Measurements from ENCODE around the gene SLC35A2. TPM values are rescaled to one million over a fixed set of nuclear protein-coding genes. Genes with fewer than 3 reads are reported as not detected.
A peak's percentile ranks its signal among the peaks of the same experiment; 100 is the strongest.

SLC35A2 gene
- total and polyA plus RNA-seq, 3 experiments from 2014 or later = 13.2 to 27.2 (median 27.1) TPM

- H3K27ac ChIP-seq (ENCODE audit: low read depth, low read length) = peak overlapping the region; percentile 95
- ChIA-PET CTCF (interaction anchor here (0.8 to 1.5 kb wide), 5 partner anchors 20 to 41 kb away, joined by 3 to 9 read pairs (median 3); partner anchors contain the start of genes PQBP1 and TIMM17B), POLR2A (interaction anchor here (0.5 to 1.0 kb wide), 2 partner anchors 28 to 29 kb away, joined by 5 to 9 read pairs; no protein-coding TSS in a partner anchor)
- peaks cover 61 to 81% (median 71%) of the 10 kb centered on the region in 3 donors for H3K4me1 Mint-ChIP-seq
- peaks cover 33% of the 10 kb centered on the region for H3K36me3 ChIP-seq (ENCODE audit: insufficient read depth, low read length)
- peak; percentile 76 to 94 (median 89) for DNase-seq
- no peaks in the 10 kb centered on the region for H3K9me3 ChIP-seq (ENCODE audit: low read length)
- peaks cover 63% of the 10 kb centered on the region for H3K4me1 ChIP-seq (ENCODE audit: insufficient read depth, low read length)
- H3K4me3 Mint-ChIP-seq = peak overlapping the region; percentile 95 to 98 (median 96)
- H3K27me3 ChIP-seq (ENCODE audit: insufficient read depth, low read length, poor library complexity, severe bottlenecking) = no peaks in the 10 kb centered on the region
- H3K27ac Mint-ChIP-seq = peak overlapping the region; percentile 85 to 97 (median 94)
- H3K9me3 Mint-ChIP-seq = peaks cover 0 to 3% (median 0%) of the 10 kb centered on the region in 5 donors
- peak overlapping the region; percentile 94 for H3K4me3 ChIP-seq (ENCODE audit: low read length)
- peaks cover 0 to 3% of the 10 kb centered on the region in 2 donors for H3K27me3 Mint-ChIP-seq
- peaks cover 12 to 66% (median 16%) of the 10 kb centered on the region in 3 donors for H3K36me3 Mint-ChIP-seq
Observed at GRCh38 chrX:48917139-48918001, 5.9 kb upstream of the SLC35A2 start.

GRCh38 chrX:48914593-48915493 is 3.4 kb upstream of the SLC35A2 start:
- peaks cover 0 to 14% of the 10 kb centered on the region in 2 donors for H3K27me3 Mint-ChIP-seq
- DNase-seq = no peak
- Histone ChIP-seq H3K27ac (ENCODE audit: low read depth, low read length) (no peak overlapping the region), H3K36me3 (ENCODE audit: insufficient read depth, low read length) (peaks cover 33% of the 10 kb centered on the region), H3K4me1 (ENCODE audit: insufficient read depth, low read length) (peaks cover 55% of the 10 kb centered on the region), H3K27me3 (ENCODE audit: insufficient read depth, low read length, poor library complexity, severe bottlenecking) (no peaks in the 10 kb centered on the region), H3K4me3 (ENCODE audit: low read length) (peak overlapping the region; percentile 60), H3K9me3 (ENCODE audit: low read length) (no peaks in the 10 kb centered on the region)
- peaks cover 58 to 77% (median 70%) of the 10 kb centered on the region in 3 donors for H3K4me1 Mint-ChIP-seq
- peak overlapping the region; percentile 23 to 97 (median 95) for H3K4me3 Mint-ChIP-seq
- peaks cover 0 to 3% (median 0%) of the 10 kb centered on the region in 5 donors for H3K9me3 Mint-ChIP-seq
- peaks cover 14 to 72% (median 16%) of the 10 kb centered on the region in 3 donors for H3K36me3 Mint-ChIP-seq
- peak overlapping the region; percentile 14 to 90 (median 62) for H3K27ac Mint-ChIP-seq
- CTCF ChIA-PET = interaction anchor here (1.4 kb wide), 1 partner anchor 25 kb away, joined by 3 read pairs; no protein-coding TSS in a partner anchor
- POLR2A ChIA-PET = no interaction called here

GRCh38 chrX:48913605-48914366 is 2.3 kb upstream of the SLC35A2 start:
- peaks cover 0 to 14% of the 10 kb centered on the region in 2 donors for H3K27me3 Mint-ChIP-seq
- no peak overlapping the region for H3K27ac ChIP-seq (ENCODE audit: low read depth, low read length)
- peaks cover 54 to 68% (median 67%) of the 10 kb centered on the region in 3 donors for H3K4me1 Mint-ChIP-seq

GRCh38 chrX:48910926-48911411 is 477 bp downstream of the SLC35A2 start:
- no peaks in the 10 kb centered on the region for H3K9me3 ChIP-seq (ENCODE audit: low read length)
- H3K27me3 ChIP-seq (ENCODE audit: insufficient read depth, low read length, poor library complexity, severe bottlenecking) = no peaks in the 10 kb centered on the region
- H3K27ac ChIP-seq (ENCODE audit: low read depth, low read length) = peak overlapping the region; percentile 92
- Mint-ChIP-seq H3K27ac (peak overlapping the region; percentile 90 to 99 (median 95)), H3K36me3 (peaks cover 6 to 59% (median 6%) of the 10 kb centered on the region in 3 donors), H3K4me3 (peak overlapping the region; percentile 86 to 94 (median 88)), H3K27me3 (peaks cover 0 to 14% of the 10 kb centered on the region in 2 donors), H3K4me1 (peaks cover 40 to 57% (median 54%) of the 10 kb centered on the region in 3 donors), H3K9me3 (no peaks in the 10 kb centered on the region)
- peak in 1 of 5 donors; percentile 25 for DNase-seq
- peak overlapping the region; percentile 65 for H3K4me3 ChIP-seq (ENCODE audit: low read length)
- H3K4me1 ChIP-seq (ENCODE audit: insufficient read depth, low read length) = peaks cover 51% of the 10 kb centered on the region
- CTCF ChIA-PET = interaction anchor here (1.1 to 3.1 kb wide), 4 partner anchors 10 to 35 kb away, joined by 3 to 10 read pairs (median 6); no protein-coding TSS in a partner anchor
- H3K36me3 ChIP-seq (ENCODE audit: insufficient read depth, low read length) = peaks cover 23% of the 10 kb centered on the region
- POLR2A ChIA-PET = interaction anchor here (0.8 to 2.7 kb wide), 3 partner anchors 14 to 91 kb away, joined by 3 to 15 read pairs (median 6); partner anchors contain the start of genes GRIPAP1, PQBP1 and TIMM17B

More at GRCh38 chrX:48913605-48914366, 2.3 kb upstream of the SLC35A2 start:
- ChIA-PET CTCF (interaction anchor here (3.0 to 3.1 kb wide), 2 partner anchors 22 to 23 kb away, joined by 9 to 10 read pairs; no protein-coding TSS in a partner anchor), POLR2A (no interaction called here)
- H3K4me3 ChIP-seq (ENCODE audit: low read length) = no peak overlapping the region
- peak overlapping the region in 7 of 8 donors; percentile 6 to 92 (median 25) for H3K27ac Mint-ChIP-seq
- H3K4me1 ChIP-seq (ENCODE audit: insufficient read depth, low read length) = peaks cover 55% of the 10 kb centered on the region
- peaks cover 33% of the 10 kb centered on the region for H3K36me3 ChIP-seq (ENCODE audit: insufficient read depth, low read length)
- DNase-seq = no peak
- H3K9me3 ChIP-seq (ENCODE audit: low read length) = no peaks in the 10 kb centered on the region
- H3K4me3 Mint-ChIP-seq = peak overlapping the region; percentile 23 to 97 (median 65)
- no peaks in the 10 kb centered on the region for H3K27me3 ChIP-seq (ENCODE audit: insufficient read depth, low read length, poor library complexity, severe bottlenecking)
- H3K36me3 Mint-ChIP-seq = peaks cover 14 to 69% (median 16%) of the 10 kb centered on the region in 3 donors
- H3K9me3 Mint-ChIP-seq = peaks cover 0 to 3% (median 0%) of the 10 kb centered on the region in 5 donors

GRCh38 chrX:48909703-48910294 is 1.6 kb downstream of the SLC35A2 start:
- peaks cover 0 to 14% of the 10 kb centered on the region in 2 donors for H3K27me3 Mint-ChIP-seq
- no peak for DNase-seq
- peaks cover 39% of the 10 kb centered on the region for H3K4me1 ChIP-seq (ENCODE audit: insufficient read depth, low read length)
- no peaks in the 10 kb centered on the region for H3K27me3 ChIP-seq (ENCODE audit: insufficient read depth, low read length, poor library complexity, severe bottlenecking)
- H3K27ac ChIP-seq (ENCODE audit: low read depth, low read length) = no peak overlapping the region
- CTCF ChIA-PET = no interaction called here
- H3K36me3 ChIP-seq (ENCODE audit: insufficient read depth, low read length) = peaks cover 11% of the 10 kb centered on the region
- H3K4me3 ChIP-seq (ENCODE audit: low read length) = no peak overlapping the region
- no peaks in the 10 kb centered on the region for H3K9me3 Mint-ChIP-seq
- peak overlapping the region in 5 of 8 donors; percentile 57 to 98 (median 93) for H3K27ac Mint-ChIP-seq
- POLR2A ChIA-PET = no interaction called here
- H3K36me3 Mint-ChIP-seq = peaks cover 5 to 58% (median 6%) of the 10 kb centered on the region in 3 donors
- H3K4me1 Mint-ChIP-seq = peaks cover 35 to 45% (median 42%) of the 10 kb centered on the region in 3 donors
- H3K9me3 ChIP-seq (ENCODE audit: low read length) = no peaks in the 10 kb centered on the region
- peak overlapping the region in 2 of 7 donors; percentile 76 to 86 for H3K4me3 Mint-ChIP-seq

- Histone ChIP-seq H3K4me1 (ENCODE audit: insufficient read depth, low read length) (peaks cover 27% of the 10 kb centered on the region), H3K27me3 (ENCODE audit: insufficient read depth, low read length, poor library complexity, severe bottlenecking) (no peaks in the 10 kb centered on the region), H3K9me3 (ENCODE audit: low read length) (no peaks in the 10 kb centered on the region), H3K36me3 (ENCODE audit: insufficient read depth, low read length) (no peaks in the 10 kb centered on the region), H3K4me3 (ENCODE audit: low read length) (no peak overlapping the region), H3K27ac (ENCODE audit: low read depth, low read length) (no peak overlapping the region)
- no peak for DNase-seq
- Mint-ChIP-seq H3K27ac (peak overlapping the region in 2 of 8 donors; percentile 11 to 33), H3K4me3 (peak overlapping the region in 1 of 7 donors; percentile 37), H3K36me3 (peaks cover 0 to 55% (median 3%) of the 10 kb centered on the region in 3 donors), H3K9me3 (no peaks in the 10 kb centered on the region), H3K4me1 (peaks cover 25 to 33% (median 30%) of the 10 kb centered on the region in 3 donors), H3K27me3 (peaks cover 0 to 14% of the 10 kb centered on the region in 2 donors)
- CTCF ChIA-PET = no interaction called here
- POLR2A ChIA-PET = no interaction called here
Observed at GRCh38 chrX:48908600-48908999, 2.8 kb downstream of the SLC35A2 start.

Measured in CD8-positive, alpha-beta memory T cell (primary cell).